IMR-90 (cell line): ENCODE data around the gene IGLON5. TPM values are rescaled to one million over a fixed set of nuclear protein-coding genes. Genes with fewer than 3 reads are reported as not detected.

ENCODE experiments used
- ATAC-seq: fragments of 200-7000 bp; cut with Tn5 transposase; 2 replicates; pipeline ENCODE4 v1.9.1; 2020; ENCODE audit warnings: low read depth, mild to moderate bottlenecking, moderate library complexity
- BruUV-seq: library from RNA; stranded (reverse); fragments of 400-500 nt; replicated peaks from 2 replicates; lab custom pipeline; 2021; lab: Mats Ljungman, UMichigan
- CTCF ChIA-PET: fragments of 300-600 bp; formaldehyde crosslinking; extraction: SDS; loops from one replicate; lab custom pipeline; 2021; ENCODE audit warnings: antibody characterized with exemption; lab: Yijun Ruan, JAX
- POLR2A ChIA-PET: fragments of 300-600 bp; sonication (Branson Sonifier 250); formaldehyde crosslinking; loops from one replicate; lab custom pipeline; 2022; ENCODE audit warnings: antibody characterized with exemption; ENCODE audit not compliant: unreplicated experiment; lab: Charles Lee
- DNase-seq: peaks from one replicate; pipeline ENCODE4 v3.0.0; 2013
- H2AFZ ChIP-seq: replicated peaks from 2 replicates; pipeline ENCODE3; 2013; ENCODE audit warnings: low read length, mild to moderate bottlenecking; ENCODE audit not compliant: poor library complexity
- H2AK5ac ChIP-seq: 2 replicates; pipeline ENCODE4 v1.6.1; 2013; ENCODE audit warnings: low read depth, low read length, inconsistent platforms
- H2AK9ac ChIP-seq: replicated peaks from 2 replicates; pipeline ENCODE3; 2013; ENCODE audit warnings: mild to moderate bottlenecking, low read depth, low read length, moderate library complexity; ENCODE audit not compliant: poor library complexity
- H2BK120ac ChIP-seq: 2 replicates; pipeline ENCODE4 v1.6.1; 2013; ENCODE audit warnings: low read depth, low read length, inconsistent platforms
- H2BK15ac ChIP-seq: 3 replicates; pipeline ENCODE4 v1.6.1; 2013; ENCODE audit warnings: low read depth, low read length, inconsistent platforms
- H2BK20ac ChIP-seq: 2 replicates; pipeline ENCODE4 v1.6.1; 2013; ENCODE audit warnings: low read depth, mild to moderate bottlenecking, inconsistent platforms, low read length, moderate library complexity
- H2BK5ac ChIP-seq: 2 replicates; pipeline ENCODE4 v1.6.1; 2013; ENCODE audit warnings: mild to moderate bottlenecking, low read depth, low read length, inconsistent platforms; ENCODE audit not compliant: poor library complexity, severe bottlenecking
- H3K14ac ChIP-seq: replicated peaks from 2 replicates; pipeline ENCODE4 v1.6.1; 2013; ENCODE audit warnings: low read depth, low read length, inconsistent platforms
- H3K18ac ChIP-seq: 2 replicates; pipeline ENCODE4 v1.6.1; 2013; ENCODE audit warnings: low read depth, low read length, control low read depth
- H3K23ac ChIP-seq: 2 replicates; pipeline ENCODE4 v1.6.1; 2013; ENCODE audit warnings: low read depth, low read length, inconsistent platforms
- H3K27ac ChIP-seq: 2 replicates; pipeline ENCODE4 v1.5.1; 2013; ENCODE audit warnings: mild to moderate bottlenecking, control low read depth, low read length; ENCODE audit not compliant: insufficient read depth
- H3K27me3 ChIP-seq: 2 replicates; pipeline ENCODE4 v1.6.1; 2013; ENCODE audit warnings: low read length; ENCODE audit not compliant: control insufficient read depth, insufficient read depth
- H3K36me3 ChIP-seq: 2 replicates; pipeline ENCODE4 v1.6.1; 2013; ENCODE audit warnings: low read length, mixed read lengths; ENCODE audit not compliant: control insufficient read depth, insufficient read depth
- H3K4ac ChIP-seq: 2 replicates; pipeline ENCODE4 v1.6.1; 2013; ENCODE audit warnings: low read depth, low read length, inconsistent platforms
- H3K4me1 ChIP-seq: 2 replicates; pipeline ENCODE4 v1.6.1; 2013; ENCODE audit warnings: low read length, mixed read lengths; ENCODE audit not compliant: control insufficient read depth, insufficient read depth
- H3K4me2 ChIP-seq: 2 replicates; pipeline ENCODE4 v1.6.1; 2013; ENCODE audit warnings: low read depth, mild to moderate bottlenecking, control low read depth, low read length, moderate library complexity
- H3K4me3 ChIP-seq: 2 replicates; pipeline ENCODE4 v1.5.1; 2013; ENCODE audit warnings: low read depth, mild to moderate bottlenecking, control low read depth, low read length, moderate library complexity; ENCODE audit not compliant: insufficient read depth
- H3K56ac ChIP-seq: 2 replicates; pipeline ENCODE4 v1.6.1; 2013; ENCODE audit warnings: low read length, inconsistent platforms; ENCODE audit not compliant: insufficient read depth; ENCODE audit errors: extremely low read depth
- H3K79me1 ChIP-seq, 2 experiments: 2 replicates each; pipeline ENCODE4 v1.6.1; 2013; ENCODE audit warnings: low read length in 2 of 2, inconsistent platforms in 1 of 2, low read depth in 1 of 2
- H3K9ac ChIP-seq: 2 replicates; pipeline ENCODE4 v1.6.1; 2013; ENCODE audit warnings: low read depth, low read length, control low read depth
- H3K9me1 ChIP-seq: 2 replicates; pipeline ENCODE4 v1.6.1; 2013; ENCODE audit warnings: low read length, inconsistent platforms; ENCODE audit not compliant: insufficient read depth
- H3K9me3 ChIP-seq: 2 replicates; pipeline ENCODE4 v1.6.1; 2013; ENCODE audit warnings: low read length; ENCODE audit not compliant: control insufficient read depth, insufficient read depth
- H4K20me1 ChIP-seq: 2 replicates; pipeline ENCODE4 v1.6.1; 2013; ENCODE audit warnings: low read length, inconsistent platforms; ENCODE audit not compliant: insufficient read depth
- H4K5ac ChIP-seq: 2 replicates; pipeline ENCODE4 v1.6.1; 2013; ENCODE audit warnings: mild to moderate bottlenecking, low read depth, low read length, control low read depth
- H4K8ac ChIP-seq, 2 experiments: 2 replicates each; pipeline ENCODE4 v1.6.1; 2013; ENCODE audit warnings: low read depth in 2 of 2, low read length in 2 of 2, control low read depth in 1 of 2, inconsistent platforms in 1 of 2
- H4K91ac ChIP-seq: 2 replicates; pipeline ENCODE4 v1.6.1; 2013; ENCODE audit warnings: low read depth, low read length, inconsistent platforms; ENCODE audit not compliant: insufficient read depth
- BHLHE40 ChIP-seq: fragments of 150-350 bp; IDR thresholded peaks from 2 replicates; pipeline ENCODE4 v1.6.1; 2016; ENCODE audit warnings: mild to moderate bottlenecking, low read depth, low read length
- CEBPB ChIP-seq: IDR thresholded peaks from 2 replicates; pipeline ENCODE4 v1.6.1; 2012; ENCODE audit warnings: low read depth, low read length, improper control_type of control experiment
- CHD1 ChIP-seq: IDR thresholded peaks from 2 replicates; pipeline ENCODE4 v1.6.1; 2012; ENCODE audit warnings: low read depth, low read length, improper control_type of control experiment
- FOS ChIP-seq: fragments of 150-350 bp; IDR thresholded peaks from 2 replicates; pipeline ENCODE4 v1.6.1; 2016; ENCODE audit warnings: low read depth, low read length
- MAFK ChIP-seq: IDR thresholded peaks from 2 replicates; pipeline ENCODE4 v1.6.1; 2012; ENCODE audit warnings: low read depth, low read length, improper control_type of control experiment
- MAZ ChIP-seq: IDR thresholded peaks from 2 replicates; pipeline ENCODE4 v1.6.1; 2012; ENCODE audit warnings: low read depth, mild to moderate bottlenecking, low read length, improper control_type of control experiment, moderate library complexity, borderline replicate concordance
- MXI1 ChIP-seq: IDR thresholded peaks from 2 replicates; pipeline ENCODE4 v1.6.1; 2012; ENCODE audit warnings: low read depth, mild to moderate bottlenecking, low read length, moderate library complexity, borderline replicate concordance
- NFE2L2 ChIP-seq: fragments of 150-350 bp; IDR thresholded peaks from 2 replicates; pipeline ENCODE4 v1.6.1; 2016; ENCODE audit warnings: low read depth, mild to moderate bottlenecking, low read length
- POLR2A ChIP-seq: IDR thresholded peaks from 2 replicates; pipeline ENCODE4 v1.6.1; 2012; ENCODE audit warnings: mild to moderate bottlenecking, low read depth, low read length
- RAD21 ChIP-seq: IDR thresholded peaks from 2 replicates; pipeline ENCODE4 v1.6.1; 2012; ENCODE audit warnings: low read length, improper control_type of control experiment
- RCOR1 ChIP-seq: IDR thresholded peaks from 2 replicates; pipeline ENCODE4 v1.6.1; 2012; ENCODE audit warnings: mild to moderate bottlenecking, low read length, improper control_type of control experiment; ENCODE audit not compliant: insufficient replicate concordance
- RFX5 ChIP-seq: IDR thresholded peaks from 2 replicates; pipeline ENCODE4 v1.8.0; 2012; ENCODE audit warnings: low read depth, mild to moderate bottlenecking, low read length, moderate library complexity
- SMC3 ChIP-seq: fragments of 150-350 bp; IDR thresholded peaks from 2 replicates; pipeline ENCODE4 v1.6.1; 2016; ENCODE audit warnings: low read depth, mild to moderate bottlenecking, antibody characterized with exemption, low read length, moderate library complexity
- WGBS, 2 experiments: methylation state at CpG; one replicate each; pipeline versions ENCODE4 v1.1.5 to v1.1.7; 2013; ENCODE audit warnings: missing lambda C conversion rate in 2 of 2; ENCODE audit not compliant: insufficient read length in 1 of 2; ENCODE audit errors: extremely low coverage in 2 of 2; 5-methylcytosine and 5-hydroxymethylcytosine counted together
- dilution Hi-C: fragments of 300-500 bp; cut with HindIII; formaldehyde crosslinking; loops from one replicate; pipeline ENCODE4 v1.14.3; 2018; ENCODE audit warnings: low sequenced_read_pairs; ENCODE audit not compliant: unreplicated experiment
- in situ Hi-C: fragments of 300-500 bp; cut with MboI; formaldehyde crosslinking; loops from 3 replicates; pipeline ENCODE4 v1.14.3; 2019; ENCODE audit warnings: low sequenced_read_pairs, inconsistent platforms, mixed read lengths
- intact Hi-C: fragments of 100-400 bp; cut with micrococcal nuclease; formaldehyde crosslinking; loops from 2 replicates; pipeline ENCODE4 v1.10.0; 2022
- polyA plus RNA-seq, 3 experiments: library from polyadenylated mRNA; depleted of rRNA; stranded (reverse); fragments of >200 nt; gene quantifications; 2 replicates each; pipeline ENCODE4 v1.2.3, GENCODE V29; 2012; ENCODE audit warnings: low replicate concordance in 1 of 3
- total RNA-seq: library from RNA; depleted of rRNA; stranded (reverse); fragments of >200 nt; gene quantifications from 2 replicates; pipeline ENCODE4 v1.2.3, GENCODE V29; 2012
- TF ChIP-seq, protein P1 (sequence below): conservative IDR thresholded peaks from 2 replicates; pipeline ENCODE4 v1.5.1; 2012; ENCODE audit warnings: mild to moderate bottlenecking, low read depth, low read length, improper control_type of control experiment
- TF ChIP-seq, protein P2 (sequence below): fragments of 150-350 bp; IDR thresholded peaks from 2 replicates; pipeline ENCODE4 v1.6.1; 2016; ENCODE audit warnings: low read depth, mild to moderate bottlenecking, low read length, moderate library complexity, borderline replicate concordance
- TF ChIP-seq, protein P3 (sequence below): fragments of 150-350 bp; IDR thresholded peaks from 2 replicates; pipeline ENCODE4 v1.6.1; 2017; ENCODE audit warnings: mild to moderate bottlenecking, antibody characterized with exemption, low read length, low read depth

IGLON5 gene
- total and polyA plus RNA-seq, 2 of the 4 experiments (the other 2 are of a cell fraction): not detected

DNA sequence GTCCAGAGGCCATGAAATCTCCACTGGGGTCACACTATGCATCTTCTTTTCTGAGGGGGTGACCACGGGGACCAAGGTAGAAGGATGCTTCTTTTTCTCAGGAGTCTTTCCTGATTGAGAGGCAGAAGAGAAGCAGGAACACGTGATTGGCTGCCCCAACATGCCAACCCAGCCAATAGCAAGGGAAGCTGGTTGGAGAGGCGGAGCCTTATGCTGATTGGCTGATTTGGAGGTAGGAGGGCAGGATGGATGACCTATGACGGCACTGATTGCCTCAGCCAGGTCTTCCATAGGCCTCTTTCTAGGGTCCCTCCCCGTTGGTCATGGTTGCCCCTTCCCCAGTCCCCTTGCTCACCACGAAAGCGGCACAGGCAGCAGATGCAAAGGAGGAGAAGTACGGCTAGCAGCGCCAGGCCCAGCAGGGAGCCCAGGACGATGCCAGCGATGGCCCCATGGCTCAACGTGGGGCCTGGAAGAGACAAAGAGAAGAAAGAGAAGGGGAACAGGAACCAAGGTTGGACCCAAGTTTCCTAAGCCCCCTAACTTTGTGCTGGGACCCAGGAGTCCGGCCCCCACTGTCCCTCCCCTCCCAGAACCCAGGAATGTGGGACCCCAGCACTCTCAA, 22.5 kb downstream of the IGLON5 start:
- DNase-seq: no peak
- ATAC-seq: no peak

More for the DNA sequence above, 22.5 kb downstream of the IGLON5 start:
- H2BK120ac ChIP-seq: no peak overlapping the region
- BruUV-seq: no TSS peak
- TF ChIP-seq RCOR1 (no peak), MXI1 (no peak), CEBPB (no peak), FOS (no peak), CHD1 (no peak), MAZ (no peak), RAD21 (no peak), POLR2A (no peak), SMC3 (no peak), BHLHE40 (no peak), NFE2L2 (no peak), RFX5 (no peak), MAFK (no peak)
- TF ChIP-seq, protein P1, sequence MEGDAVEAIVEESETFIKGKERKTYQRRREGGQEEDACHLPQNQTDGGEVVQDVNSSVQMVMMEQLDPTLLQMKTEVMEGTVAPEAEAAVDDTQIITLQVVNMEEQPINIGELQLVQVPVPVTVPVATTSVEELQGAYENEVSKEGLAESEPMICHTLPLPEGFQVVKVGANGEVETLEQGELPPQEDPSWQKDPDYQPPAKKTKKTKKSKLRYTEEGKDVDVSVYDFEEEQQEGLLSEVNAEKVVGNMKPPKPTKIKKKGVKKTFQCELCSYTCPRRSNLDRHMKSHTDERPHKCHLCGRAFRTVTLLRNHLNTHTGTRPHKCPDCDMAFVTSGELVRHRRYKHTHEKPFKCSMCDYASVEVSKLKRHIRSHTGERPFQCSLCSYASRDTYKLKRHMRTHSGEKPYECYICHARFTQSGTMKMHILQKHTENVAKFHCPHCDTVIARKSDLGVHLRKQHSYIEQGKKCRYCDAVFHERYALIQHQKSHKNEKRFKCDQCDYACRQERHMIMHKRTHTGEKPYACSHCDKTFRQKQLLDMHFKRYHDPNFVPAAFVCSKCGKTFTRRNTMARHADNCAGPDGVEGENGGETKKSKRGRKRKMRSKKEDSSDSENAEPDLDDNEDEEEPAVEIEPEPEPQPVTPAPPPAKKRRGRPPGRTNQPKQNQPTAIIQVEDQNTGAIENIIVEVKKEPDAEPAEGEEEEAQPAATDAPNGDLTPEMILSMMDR: no peak
- TF ChIP-seq, protein P2, sequence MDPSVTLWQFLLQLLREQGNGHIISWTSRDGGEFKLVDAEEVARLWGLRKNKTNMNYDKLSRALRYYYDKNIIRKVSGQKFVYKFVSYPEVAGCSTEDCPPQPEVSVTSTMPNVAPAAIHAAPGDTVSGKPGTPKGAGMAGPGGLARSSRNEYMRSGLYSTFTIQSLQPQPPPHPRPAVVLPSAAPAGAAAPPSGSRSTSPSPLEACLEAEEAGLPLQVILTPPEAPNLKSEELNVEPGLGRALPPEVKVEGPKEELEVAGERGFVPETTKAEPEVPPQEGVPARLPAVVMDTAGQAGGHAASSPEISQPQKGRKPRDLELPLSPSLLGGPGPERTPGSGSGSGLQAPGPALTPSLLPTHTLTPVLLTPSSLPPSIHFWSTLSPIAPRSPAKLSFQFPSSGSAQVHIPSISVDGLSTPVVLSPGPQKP: no peak
- TF ChIP-seq, protein P3, sequence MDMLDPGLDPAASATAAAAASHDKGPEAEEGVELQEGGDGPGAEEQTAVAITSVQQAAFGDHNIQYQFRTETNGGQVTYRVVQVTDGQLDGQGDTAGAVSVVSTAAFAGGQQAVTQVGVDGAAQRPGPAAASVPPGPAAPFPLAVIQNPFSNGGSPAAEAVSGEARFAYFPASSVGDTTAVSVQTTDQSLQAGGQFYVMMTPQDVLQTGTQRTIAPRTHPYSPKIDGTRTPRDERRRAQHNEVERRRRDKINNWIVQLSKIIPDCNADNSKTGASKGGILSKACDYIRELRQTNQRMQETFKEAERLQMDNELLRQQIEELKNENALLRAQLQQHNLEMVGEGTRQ: no peak
- in situ Hi-C loops: no loop called here
- no peak overlapping the region for H3K18ac ChIP-seq
- H2AFZ ChIP-seq: no peak overlapping the region
- no peaks in the 10 kb centered on the region for H4K20me1 ChIP-seq
- H3K4me2 ChIP-seq: no peak overlapping the region
- H3K9ac ChIP-seq: no peak overlapping the region
- H3K4me3 ChIP-seq: no peak overlapping the region
- dilution Hi-C loops: no loop called here
- ChIA-PET CTCF (no interaction called here), POLR2A (no interaction called here)
- no peak overlapping the region for H3K56ac ChIP-seq
- no peak overlapping the region for H3K27ac ChIP-seq
- H4K5ac ChIP-seq: no peak overlapping the region
- H3K9me1 ChIP-seq: no peaks in the 10 kb centered on the region
- no peaks in the 10 kb centered on the region for H3K4me1 ChIP-seq
- H4K91ac ChIP-seq: no peak overlapping the region
- H3K36me3 ChIP-seq: no peaks in the 10 kb centered on the region
- H2BK5ac ChIP-seq: no peak overlapping the region
- H3K4ac ChIP-seq: no peak overlapping the region
- no peaks in the 10 kb centered on the region for H3K79me1 ChIP-seq
- no peak overlapping the region for H2BK15ac ChIP-seq
- H4K8ac ChIP-seq: no peak overlapping the region
- no peak overlapping the region for H2AK9ac ChIP-seq
- intact Hi-C loops: no loop called here
- no peaks in the 10 kb centered on the region for H3K9me3 ChIP-seq
- 96% methylated on average over 4 of the region's 13 CpGs; no CpG with 5 or more reads in 1 of the 2 experiments for WGBS, 2 experiments
- no peak overlapping the region for H2AK5ac ChIP-seq
- no peak overlapping the region for H3K23ac ChIP-seq
- H3K14ac ChIP-seq: no peak overlapping the region
- H2BK20ac ChIP-seq: no peak overlapping the region
- no peaks in the 10 kb centered on the region for H3K27me3 ChIP-seq
